GM20000 (cell line): ENCODE measurements around the gene DTX4.

Experiments used
- DNase-seq: peaks from one replicate; pipeline ENCODE4 v3.0.0; 2012; ENCODE audit warnings: low spot score
- TF ChIP-seq, protein P1 (sequence below): IDR thresholded peaks from 2 replicates; pipeline ENCODE4 v1.5.1; 2012; ENCODE audit warnings: mild to moderate bottlenecking, control low read depth; ENCODE audit errors: extremely low read depth, missing control alignments

Gene DTX4

DNA sequence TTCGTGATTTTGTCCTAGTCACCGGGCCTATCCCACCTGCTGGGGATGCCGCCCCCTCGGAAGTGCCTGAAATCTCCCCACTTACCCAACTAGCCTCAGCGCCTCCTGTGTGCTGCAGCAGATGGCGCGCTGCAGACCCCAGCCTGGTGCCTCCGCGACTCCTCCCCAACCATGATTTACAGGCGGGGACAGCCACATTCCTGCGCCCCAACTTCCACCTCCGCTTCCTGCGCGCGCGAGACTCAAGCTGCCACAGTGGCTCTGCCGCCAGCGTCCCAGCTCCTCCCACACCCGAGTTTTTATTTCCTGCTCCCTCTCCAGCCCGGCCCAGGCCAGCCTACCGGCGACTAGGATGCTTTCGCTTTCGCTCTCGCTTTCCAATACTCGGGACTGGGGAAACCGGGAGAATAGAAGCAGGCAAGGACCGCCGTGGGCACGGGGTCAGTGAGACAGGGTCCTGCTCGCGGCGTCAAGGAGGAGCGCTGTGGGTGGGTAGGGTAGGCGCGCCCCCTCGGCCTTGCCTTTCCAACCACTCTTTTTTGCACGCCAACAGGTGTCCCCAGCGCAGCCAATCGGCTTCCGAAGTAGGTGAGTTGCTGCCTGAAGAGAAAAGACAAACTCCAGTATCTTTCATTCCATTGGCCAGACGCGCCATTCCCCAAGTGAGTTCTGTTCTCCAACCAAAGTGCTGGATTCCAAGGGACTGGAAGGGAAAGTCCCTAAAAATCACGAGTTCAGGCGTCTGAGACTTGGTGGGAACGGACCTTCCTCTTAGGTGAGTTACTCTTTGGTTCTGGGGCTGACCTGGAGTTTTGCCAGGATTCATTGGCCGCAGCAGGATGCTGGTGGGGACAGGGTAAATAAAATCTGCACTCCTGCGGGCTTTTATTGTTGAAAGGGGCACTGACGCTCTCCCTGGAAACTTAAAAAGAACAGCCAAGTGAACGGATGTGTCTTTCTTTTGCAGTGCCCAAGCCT, 29.1 kb upstream of the DTX4 start, which contains the start of gene FAM111A:
Gene FAM111A, plus strand, starts transcription at position 327 of the 978 bp plus-strand sequence. CDS start 6,017 bp downstream, outside the sequence.
- DNase-seq = peak; percentile 83
- TF ChIP-seq, protein P1, sequence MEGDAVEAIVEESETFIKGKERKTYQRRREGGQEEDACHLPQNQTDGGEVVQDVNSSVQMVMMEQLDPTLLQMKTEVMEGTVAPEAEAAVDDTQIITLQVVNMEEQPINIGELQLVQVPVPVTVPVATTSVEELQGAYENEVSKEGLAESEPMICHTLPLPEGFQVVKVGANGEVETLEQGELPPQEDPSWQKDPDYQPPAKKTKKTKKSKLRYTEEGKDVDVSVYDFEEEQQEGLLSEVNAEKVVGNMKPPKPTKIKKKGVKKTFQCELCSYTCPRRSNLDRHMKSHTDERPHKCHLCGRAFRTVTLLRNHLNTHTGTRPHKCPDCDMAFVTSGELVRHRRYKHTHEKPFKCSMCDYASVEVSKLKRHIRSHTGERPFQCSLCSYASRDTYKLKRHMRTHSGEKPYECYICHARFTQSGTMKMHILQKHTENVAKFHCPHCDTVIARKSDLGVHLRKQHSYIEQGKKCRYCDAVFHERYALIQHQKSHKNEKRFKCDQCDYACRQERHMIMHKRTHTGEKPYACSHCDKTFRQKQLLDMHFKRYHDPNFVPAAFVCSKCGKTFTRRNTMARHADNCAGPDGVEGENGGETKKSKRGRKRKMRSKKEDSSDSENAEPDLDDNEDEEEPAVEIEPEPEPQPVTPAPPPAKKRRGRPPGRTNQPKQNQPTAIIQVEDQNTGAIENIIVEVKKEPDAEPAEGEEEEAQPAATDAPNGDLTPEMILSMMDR = peak; percentile 46

DNA sequence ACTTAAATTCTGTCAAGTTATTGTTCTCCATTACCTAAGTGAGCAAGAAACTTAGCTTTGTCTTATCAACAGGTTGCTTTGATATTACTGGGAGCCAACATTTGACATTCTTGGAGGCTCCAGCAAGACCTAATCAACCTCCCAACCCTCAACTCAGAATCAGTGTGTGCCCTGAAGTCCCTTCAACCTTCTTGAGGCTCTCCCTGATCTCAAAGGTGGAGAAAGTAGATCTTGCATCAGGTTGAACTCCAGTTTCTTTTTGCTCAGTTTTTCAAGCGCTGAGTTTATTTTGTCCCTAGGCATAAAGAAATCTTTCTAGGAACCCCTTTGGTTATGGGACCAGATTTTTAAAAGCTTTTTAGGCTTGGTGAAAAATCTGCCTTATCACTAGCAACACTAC, 27.8 kb upstream of the DTX4 start:
- TF ChIP-seq, protein P1 = no peak
- DNase-seq = no peak

DNA sequence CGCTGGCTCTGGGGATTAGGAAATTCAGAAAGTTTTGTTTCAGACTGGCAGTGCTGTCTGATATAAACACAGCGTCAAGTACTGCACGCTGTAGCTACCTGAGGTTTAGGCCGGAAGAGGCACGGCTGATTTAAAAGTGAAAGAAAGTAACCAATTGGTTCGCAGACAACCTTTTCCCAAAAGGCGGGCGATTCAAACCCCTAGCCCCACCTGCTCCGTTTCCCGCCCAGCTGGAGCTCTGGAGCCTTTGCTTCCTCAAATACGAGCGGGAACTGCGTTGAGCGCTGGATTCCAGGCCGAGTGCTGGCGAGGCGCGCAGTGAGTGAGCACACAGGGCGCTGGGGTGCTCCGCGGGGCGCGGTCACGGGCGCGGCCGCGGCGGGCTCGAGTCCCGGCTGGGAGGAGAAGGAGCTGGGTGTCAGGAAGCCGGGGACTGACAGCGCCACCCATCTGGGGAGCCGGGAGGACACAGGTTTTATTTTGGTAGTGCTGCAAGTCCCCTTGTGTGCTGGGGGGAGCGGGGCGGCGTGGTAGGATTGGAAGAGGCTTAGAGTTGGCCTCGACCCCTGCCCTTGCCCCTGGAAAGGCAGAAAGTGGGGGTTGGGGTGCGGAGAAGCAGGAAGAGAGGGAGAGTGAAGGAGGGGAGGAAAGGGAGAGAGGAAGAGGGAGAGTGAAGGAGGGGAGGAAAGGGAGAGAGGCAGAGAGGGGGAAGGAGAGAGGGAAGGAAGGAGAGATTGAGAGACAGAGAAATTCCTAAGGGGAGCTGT, 27.2 kb upstream of the DTX4 start:
- peak; percentile 88 for DNase-seq
- TF ChIP-seq, protein P1 = peak; percentile 46

DNA sequence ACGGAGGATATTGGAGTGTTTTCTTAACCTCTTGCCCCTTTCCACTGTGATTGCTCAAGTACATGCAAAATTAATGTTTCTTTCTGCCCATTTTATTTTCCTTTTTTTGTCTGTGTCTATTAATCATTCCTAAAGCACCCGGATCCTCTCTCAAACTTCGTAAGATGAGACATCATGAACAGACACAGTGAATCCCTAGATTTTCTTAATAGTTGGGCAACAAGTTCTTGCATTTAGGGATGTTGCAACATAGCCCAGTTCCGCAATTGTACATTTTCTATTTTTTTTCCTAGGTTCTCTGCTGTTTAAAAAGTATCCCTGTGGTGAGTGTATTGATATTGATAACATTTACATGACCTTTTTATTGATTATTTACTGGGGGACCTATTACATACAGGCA, 26.4 kb upstream of the DTX4 start:
- no peak for DNase-seq
- TF ChIP-seq, protein P1 = no peak

DNA sequence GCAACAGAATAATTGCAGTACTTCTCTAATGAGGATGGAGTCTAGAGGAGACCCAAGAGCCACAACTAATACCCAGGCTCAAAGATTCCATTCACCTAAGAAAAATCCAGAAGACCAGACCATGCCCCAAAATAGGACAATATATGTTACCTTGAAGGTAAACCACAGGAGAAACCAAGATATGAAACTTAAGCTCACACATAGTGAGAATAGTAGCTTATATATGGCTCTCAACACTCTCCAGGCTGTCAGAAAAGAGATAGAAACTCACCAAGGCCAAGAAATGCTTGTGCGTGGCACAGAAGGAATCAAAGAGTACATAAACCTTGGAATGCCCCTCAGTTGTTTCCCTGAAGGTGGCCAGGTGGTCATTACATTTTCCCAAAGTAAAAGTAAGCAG, 20.2 kb upstream of the DTX4 start:
- DNase-seq = no peak
- TF ChIP-seq, protein P1 = no peak

DNA sequence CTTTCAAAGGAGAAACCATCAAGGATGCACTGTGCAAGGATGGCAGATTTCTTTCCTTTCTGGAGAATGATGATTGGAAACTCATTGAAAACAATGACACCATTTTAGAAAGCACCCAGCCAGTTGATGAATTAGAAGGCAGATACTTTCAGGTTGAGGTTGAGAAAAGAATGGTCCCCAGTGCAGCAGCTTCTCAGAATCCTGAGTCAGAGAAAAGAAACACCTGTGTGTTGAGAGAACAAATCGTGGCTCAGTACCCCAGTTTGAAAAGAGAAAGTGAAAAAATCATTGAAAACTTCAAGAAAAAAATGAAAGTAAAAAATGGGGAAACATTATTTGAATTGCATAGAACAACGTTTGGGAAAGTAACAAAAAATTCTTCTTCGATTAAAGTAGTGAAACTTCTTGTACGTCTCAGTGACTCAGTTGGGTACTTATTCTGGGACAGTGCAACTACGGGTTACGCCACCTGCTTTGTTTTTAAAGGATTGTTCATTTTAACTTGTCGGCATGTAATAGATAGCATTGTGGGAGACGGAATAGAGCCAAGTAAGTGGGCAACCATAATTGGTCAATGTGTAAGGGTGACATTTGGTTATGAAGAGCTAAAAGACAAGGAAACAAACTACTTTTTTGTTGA, 19.5 kb upstream of the DTX4 start:
- peak; percentile 67 for DNase-seq
- TF ChIP-seq, protein P1 = no peak

DNA sequence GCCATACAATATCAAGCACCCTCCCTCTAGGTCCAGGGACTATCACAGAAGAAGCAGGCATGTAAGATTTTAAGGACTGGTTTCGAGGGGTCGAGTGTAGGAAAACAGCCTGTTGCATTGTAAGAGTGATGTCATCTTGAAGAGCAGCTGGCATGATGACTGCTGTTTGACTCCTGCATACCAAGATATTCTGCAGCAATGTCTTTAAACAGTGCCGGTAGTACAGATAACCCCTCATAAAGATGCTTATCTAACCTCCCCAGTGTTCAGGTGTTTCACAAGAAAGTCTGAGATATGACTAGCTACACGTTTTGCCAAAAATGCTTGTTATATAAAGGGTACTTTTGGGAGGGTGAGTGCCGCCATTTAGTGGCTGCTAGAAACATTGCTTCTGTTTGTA, 17.3 kb upstream of the DTX4 start:
- DNase-seq = no peak
- TF ChIP-seq, protein P1 = no peak
